Islet of Langerhans (tissue), 1 donor: Measurements from ENCODE around the gene YIPF2.
"Not testable (repeated sequence)": the region's sequence is repeated elsewhere in the genome, so short reads cannot be mapped to it uniquely, and the experiment has no call there.

Experiments
- FAIRE-seq: peaks from one replicate; lab custom pipeline; 2011; peaks lifted over from hg19 to GRCh38; lab: Jason Lieb, UNC

The YIPF2 gene

DNA sequence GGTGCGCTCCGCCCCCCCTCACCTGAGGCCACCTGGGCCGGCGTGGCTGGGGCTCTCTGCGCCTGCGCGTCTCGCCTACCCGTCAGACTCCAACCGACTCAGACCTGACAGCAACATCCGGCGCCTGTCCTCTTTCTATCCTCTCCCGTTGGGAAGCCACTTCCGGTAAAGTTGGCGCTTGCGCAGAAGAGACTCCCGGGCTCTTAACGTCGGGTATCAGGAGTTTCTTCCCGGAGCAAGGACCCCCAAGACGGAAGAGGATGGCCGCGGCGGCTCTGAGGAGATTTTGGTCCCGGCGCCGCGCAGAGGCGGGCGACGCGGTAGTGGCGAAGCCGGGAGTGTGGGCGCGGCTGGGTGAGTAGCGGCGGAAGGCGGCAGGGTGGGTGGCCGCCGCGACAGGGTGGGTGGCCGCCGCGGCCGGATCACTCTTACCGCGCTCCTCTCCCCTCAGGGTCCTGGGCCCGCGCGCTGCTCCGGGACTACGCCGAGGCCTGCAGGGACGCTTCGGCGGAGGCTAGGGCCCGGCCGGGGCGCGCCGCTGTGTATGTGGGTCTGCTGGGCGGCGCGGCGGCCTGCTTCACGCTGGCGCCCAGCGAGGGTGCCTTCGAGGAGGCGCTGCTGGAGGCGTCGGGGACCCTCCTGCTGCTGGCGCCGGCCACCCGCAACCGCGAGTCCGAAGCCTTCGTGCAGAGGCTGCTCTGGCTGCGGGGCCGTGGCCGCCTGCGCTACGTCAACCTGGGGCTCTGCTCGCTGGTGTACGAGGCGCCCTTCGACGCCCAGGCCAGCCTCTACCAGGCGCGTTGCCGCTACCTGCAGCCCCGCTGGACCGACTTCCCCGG lies at the start of gene YIPF2, which contains the start of gene TIMM29:
Gene YIPF2 (minus strand): TSS at position 77 of the 839 bp plus-strand sequence. CDS start 229 bp downstream, outside the sequence.
Gene TIMM29 (plus strand): TSS at position 249 of the 839 bp plus-strand sequence. CDS start 12 bp downstream, at position 261.
- peak; percentile 33 for FAIRE-seq

DNA sequence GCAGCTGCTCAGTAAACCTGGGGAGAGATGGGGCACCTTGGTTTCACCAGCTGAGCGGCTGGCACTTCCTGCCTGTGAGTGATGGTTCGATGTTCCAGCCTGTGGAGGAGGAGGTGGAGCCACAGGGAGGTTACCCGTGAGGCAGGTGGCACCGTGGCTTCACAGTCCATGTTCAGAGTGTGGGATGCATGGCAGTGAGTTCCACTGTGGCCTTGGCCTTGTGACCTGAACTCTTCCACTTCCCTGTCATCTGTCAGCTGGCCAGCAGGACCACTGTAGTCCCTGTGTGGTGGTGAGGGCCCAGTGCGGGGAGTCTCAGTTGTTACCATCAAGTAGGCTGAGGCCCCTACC lies 49.3 kb upstream of the YIPF2 start:
- FAIRE-seq, result no peak

DNA sequence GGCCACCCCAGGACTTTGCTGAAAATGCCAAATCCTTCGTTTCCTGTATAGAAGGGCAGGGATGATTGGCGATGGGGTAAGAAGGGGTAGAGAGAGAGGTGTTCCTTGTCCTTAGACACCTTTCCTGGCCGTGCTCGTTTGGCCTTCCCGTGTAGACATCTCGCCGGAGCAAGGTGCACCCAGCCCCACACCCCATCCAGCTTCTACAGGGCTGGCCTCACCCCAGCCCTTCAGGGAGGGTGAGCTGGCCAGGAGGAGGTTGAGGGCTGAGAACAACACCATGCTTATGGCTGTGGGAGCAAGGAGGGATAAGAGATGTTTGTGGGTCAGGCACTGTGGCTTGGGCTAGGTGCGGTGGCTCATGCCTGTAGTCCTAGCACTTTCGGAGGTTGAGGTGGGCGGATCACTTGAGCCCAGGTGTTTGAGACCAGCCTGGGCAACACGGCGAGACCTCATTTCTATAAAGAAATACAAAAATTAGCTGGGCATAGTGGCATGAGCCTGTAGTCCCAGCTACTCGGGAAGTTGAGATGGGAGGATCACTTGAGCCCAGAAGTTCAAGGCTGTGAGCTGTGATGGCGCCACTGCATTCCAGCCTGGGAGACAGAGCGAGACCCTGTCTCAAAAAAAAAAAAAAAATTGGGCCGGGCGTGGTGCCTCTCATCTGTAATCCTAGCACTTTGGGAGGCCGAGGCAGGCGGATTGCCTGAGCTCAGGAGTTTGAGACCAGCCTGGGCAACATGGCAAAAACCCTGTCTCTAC lies 47.9 kb upstream of the YIPF2 start:
- FAIRE-seq, result no peak

DNA sequence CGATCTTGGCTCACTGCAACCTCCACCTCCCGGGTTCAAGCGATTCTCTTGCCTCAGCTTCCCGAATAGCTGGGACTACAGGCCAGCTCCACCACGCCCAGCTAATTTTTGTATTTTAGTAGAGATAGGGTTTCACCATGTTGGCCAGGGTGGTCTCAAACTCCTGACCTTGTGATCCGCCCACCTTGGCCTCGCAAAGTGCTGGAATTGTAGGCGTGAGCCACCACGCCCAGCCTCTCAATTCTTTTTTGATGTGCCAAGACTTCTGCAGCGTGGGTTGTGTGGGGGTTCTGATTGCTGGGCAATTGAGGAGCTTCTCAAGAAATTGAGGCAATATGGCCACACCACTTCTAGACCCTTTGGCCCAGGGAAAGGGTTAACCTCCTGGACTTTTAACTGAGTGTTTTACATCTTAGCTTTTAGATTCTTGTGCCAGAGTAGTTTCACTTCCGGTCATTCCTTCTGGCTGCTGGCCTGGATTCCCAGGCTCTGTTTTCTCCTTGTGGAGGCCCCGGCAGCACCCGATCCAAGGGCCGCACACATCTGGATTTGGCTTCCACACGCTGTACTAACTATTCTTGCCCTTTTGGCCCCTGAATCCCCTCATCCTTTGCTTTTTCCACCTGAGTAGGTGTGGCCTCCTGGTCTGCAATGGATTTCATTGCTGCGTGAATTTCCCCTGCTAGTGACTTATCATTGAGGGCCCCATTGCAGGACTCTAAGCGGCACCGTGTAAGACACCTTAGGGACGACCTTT lies 47.1 kb upstream of the YIPF2 start:
- no peak for FAIRE-seq

DNA sequence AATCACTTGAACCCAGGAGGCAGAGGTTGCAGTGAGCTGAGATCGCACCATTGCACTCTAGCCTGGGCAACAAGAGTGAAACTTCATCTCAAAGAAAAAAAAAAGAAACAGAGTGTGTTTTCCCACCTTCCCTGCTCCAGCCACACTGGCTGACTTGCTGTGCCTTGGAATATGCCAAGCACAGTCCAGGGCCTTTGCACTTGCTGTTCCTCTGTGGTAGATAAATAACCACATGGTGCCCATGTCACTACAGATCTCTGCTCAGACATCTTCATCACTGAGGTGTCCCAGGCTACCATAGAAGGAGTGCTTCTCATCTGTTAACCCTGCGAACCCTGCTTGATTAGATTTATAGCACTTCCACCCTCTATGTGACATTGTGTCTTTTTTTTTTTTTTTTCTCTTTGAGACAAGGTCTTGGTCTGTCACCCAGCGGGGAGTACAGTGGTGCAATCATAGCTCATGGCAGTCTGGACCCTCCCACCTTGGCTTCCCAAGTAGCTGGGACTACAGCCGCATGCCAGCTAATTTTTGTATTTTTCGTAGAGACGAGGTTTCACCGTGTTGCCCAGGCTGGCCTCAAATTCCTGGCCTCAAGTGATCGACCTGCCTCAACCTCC lies 42.8 kb upstream of the YIPF2 start:
- no peak for FAIRE-seq

DNA sequence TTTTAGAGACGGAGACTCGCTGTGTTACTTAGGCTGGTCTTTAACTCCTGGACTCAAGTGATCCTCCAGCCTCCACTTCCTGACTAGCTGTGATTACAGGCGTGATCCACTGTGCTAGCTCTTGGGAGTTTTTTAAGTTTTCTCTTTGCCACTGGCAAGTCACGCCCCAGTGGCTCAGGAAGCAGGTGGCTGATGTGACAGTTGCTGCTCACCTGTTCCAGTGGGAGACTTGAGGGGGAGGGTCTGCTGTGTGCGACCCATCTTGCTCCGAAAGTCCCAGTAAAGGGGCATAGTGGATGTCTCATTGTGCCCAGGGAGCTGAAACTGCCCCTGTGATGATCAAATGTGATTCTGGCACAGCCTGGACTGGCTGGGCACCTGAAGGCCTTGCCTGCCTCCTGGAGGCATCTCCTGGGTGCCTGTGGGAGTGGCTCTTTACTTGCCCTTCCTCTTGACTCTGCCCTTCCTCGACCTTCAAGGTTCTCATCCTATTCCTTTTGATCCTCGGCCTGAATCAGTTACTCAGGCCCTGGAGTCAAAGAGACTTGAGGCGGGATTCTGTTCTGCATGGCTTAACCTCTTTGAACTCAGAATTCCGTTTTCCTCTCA lies 40.2 kb upstream of the YIPF2 start:
- no peak for FAIRE-seq

DNA sequence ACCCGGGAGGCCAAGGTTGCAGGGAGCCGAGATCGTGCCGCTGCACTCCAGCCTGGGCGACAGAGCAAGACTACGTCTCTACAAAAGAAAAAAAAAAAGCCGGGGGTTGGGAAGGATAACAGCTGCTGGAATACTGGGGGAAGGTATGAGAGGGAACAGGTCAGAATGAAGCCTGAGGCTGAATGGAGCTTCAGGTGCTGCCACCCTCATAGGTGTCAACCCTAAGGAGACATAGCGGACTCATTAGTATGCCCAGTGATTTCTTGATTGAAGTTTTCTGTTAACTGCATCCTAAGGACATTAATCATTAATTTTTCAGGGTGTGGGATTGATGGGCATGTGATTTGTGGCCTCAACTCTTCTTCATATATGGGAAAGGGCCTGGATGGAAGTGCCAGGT lies 38.4 kb upstream of the YIPF2 start:
- FAIRE-seq, result no peak

DNA sequence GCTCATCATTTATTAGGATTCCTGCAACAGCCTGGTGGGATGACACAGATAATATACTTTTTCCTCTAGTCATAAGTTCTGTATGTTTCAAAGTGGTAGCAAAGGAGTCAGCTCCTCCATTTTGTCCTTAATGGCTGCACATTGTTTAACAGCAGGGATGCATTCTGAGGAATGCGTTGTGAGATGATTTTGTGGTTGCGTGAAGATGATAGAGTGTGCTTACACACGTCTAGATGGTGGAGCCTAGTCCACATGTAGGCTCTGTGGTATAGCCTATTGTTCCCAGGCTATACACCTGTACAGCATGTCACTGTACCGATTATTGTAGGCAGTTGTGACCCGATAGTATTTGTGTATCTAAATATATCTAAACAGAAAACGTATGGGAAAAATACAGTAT lies 37.0 kb upstream of the YIPF2 start:
- FAIRE-seq, result no peak

DNA sequence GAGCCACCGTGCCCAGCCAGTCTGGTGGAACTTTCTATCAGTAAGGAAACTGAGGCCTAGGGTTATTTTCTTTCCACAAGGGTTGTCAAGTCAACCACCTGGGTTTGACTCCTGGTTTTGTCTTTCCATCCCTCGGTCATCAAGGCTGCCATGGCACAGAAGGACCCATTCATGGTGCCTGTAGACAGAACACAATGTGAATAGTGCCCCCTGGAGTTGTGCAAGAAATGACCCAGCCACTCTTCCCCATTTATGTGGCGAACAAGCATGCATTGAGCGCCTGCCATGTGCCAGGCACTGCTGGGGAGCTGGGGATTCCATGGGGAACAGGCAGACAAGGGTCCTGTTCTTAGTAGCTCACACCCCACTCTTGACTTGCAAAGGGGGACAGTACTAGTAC lies 36.5 kb upstream of the YIPF2 start:
- no peak for FAIRE-seq

DNA sequence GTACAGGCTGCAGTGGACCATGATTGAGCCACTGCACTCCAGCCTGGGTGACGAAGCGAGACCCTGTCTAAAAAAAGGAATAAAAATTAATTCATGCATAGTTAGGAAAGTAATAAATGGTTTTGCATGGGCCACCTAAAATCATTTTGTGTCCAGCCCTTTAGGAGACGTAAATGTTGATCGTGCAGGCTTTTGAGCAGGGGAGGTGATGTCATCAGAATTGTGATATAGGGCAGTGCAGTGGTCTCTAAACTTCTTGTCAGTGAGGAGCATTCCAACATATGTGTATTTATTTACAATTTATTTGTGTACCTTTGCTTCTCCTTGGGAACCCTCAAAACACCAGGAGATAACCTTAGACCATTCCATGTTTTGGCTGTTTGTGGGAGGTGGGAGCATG lies 35.4 kb upstream of the YIPF2 start:
- no peak for FAIRE-seq

DNA sequence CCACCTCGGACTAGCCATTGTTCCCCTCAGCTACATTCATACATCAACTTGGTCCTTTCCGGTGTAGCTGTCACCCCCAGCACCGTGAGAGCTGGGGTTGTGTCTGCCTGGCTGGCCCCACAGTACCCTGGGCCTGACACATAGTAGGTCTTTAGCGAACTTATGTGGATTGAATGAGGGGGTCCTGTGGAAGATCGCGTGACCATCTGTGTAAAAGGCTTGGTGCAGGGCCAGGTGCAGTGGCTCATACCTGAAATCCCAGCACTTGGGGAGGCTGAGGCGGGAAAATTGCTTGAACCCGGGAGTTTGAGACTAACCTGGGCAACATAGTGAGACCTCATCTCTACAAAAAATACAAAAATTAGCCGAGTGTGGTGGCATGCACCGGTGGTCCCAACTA lies 34.4 kb upstream of the YIPF2 start:
- FAIRE-seq, result no peak

DNA sequence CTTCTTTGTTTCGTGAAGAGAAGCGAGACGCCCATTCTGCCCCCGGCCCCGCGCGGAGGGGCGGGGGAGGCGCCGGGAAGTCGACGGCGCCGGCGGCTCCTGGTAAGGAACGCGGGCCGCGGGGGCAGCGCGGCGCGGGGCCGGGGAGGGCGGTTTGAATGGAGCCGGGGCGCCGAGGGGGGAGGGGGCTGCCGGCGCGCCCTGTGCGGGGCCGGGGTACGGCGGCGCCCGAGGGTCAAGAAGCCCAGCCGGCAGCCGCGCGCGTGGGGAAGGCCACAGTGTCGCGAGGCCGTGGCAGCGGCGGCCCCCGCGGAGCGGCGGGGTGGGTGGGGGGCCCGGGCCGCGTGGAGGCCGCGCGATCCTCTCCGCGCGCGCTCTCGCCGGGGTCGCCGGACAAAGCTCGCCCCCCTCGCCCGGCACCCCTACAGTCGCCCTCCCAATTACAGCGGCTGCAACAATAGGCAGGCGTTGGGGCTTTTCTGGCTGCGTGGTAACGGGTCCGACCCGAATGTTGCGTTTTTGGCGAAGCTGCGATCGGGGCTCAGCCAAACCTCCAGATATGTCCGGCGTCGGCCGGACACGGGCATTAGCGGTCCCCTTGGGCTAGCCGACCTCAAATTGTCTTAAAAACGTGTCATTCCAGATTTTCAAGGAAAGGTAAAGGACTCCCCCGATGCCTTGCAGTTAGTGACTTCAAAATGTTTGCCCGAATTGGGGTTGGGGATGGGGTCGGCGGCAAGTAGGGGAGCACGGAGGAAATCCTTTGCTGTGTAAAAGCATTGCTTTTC lies 32.8 kb upstream of the YIPF2 start:
- no peak for FAIRE-seq

DNA sequence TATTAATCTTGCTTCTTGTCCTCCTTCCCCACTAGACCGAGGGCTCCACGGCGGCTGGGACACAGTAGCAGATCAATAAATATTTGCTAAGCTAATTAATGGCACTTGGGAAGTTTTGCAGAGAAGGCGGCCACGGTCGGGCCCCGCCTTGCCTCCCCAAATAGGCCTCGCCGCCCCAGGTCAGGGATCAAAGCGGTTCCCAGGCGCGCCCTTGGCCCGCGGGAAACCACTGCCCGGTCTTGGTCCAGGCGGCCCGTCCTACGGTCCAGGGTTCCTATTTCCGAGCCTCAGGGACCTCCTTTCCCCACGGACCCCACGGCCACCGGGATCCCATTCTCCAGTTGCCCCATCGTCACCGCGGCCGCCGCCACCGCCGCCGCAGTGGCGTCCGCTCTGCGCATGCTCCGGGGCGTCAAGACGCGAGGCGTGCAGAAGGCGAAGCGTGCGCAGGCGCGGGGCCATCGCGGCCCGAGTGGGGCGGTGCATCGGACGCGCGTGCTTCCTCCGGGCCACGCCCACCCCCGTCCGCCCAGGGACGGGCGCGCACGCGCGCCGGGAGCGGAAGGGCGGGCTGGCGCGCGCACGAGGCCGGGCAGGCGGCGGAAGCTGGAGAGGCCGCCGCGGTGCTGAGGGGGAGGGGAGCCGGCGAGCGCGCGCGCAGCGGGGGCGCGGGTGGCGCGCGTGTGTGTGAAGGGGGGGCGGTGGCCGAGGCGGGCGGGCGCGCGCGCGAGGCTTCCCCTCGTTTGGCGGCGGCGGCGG lies 32.1 kb upstream of the YIPF2 start, which contains the start of gene SMARCA4:
Gene SMARCA4 (plus strand): TSS at position 717 of the 759 bp plus-strand sequence. CDS start 23,122 bp downstream, outside the sequence.
- no peak for FAIRE-seq

DNA sequence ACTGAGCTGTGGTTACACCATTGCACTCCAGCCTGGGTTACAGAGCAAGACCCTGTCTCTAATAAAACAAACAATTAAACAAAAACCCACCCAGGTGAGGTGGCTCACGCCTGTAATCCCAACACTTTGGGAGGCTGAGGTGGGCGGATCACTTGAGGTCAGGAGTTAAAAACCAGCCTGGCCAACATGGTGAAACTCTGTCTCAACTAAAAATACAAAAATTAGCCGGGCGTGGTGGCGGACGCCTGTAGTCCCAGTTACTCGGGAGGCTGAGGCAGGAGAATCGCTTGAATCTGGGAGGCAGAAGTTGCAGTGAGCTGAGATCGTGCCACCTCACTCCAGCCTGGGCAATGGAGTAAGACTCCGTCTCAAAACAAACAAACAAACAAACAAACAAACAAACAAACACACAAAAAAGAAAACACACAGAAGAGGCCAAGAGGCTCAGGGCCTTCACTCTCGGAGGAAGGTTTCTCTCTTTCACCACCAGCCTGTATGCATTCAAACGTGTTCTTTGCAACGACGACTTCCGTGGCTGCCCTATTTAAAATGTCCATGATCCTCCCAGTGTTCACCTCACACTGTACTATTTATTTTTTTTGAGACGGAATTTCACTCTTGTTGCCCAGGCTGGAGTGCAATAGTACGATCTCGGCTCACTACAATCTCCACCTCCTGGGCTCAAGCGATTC lies 31.0 kb upstream of the YIPF2 start:
- FAIRE-seq, result not testable (repeated sequence)

DNA sequence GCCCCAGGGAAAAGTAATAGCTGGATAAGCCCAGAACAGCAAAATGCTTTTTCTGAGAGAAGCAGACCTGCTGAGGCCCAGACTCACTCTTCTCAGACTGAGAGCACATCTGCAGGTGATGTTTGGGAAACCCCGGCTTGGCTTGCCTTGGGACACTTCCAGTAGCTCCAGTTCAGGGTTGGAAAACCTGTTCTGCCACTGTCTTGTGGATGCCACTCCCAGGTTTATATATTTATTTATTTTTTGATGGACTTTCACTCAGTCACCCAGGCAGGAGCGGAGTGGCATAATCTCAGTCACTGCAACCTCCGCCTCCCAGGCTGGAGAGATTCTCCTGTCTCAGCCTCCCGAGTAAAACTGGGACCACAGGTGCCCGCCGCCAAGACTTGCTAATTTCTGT lies 24.4 kb upstream of the YIPF2 start:
- no peak for FAIRE-seq

DNA sequence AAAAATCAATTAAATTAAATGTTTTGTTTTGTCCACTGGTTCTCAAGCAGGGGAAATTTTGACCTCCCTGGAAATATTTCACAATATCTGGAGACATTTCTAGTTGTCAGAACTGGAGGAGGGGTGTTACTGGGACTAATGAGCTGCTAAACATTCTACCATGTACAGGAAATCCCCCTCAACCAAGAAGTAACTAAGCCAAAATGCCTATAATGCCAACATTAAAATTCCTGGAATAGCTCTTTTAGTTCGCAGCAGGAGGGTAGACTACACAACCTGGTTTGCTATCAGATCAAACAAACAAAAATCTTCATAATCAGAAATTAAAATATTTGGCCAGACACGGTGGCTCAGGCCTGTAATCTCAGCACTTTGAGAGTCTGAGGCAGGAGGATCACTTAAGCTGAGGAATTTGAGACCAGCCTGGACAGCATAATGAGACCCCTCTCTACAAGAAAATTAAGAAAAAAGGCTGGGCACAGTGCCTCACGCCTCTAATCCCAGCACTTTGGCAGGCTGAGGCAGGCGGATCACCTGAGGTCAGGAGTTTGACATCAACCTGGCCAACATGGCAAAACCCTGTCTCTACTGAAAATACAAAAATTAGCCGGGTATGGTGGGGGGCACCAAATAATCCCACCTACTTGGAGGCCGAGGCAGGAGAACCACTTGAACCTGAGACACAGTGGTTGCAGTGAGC lies 18.7 kb upstream of the YIPF2 start:
- no peak for FAIRE-seq

DNA sequence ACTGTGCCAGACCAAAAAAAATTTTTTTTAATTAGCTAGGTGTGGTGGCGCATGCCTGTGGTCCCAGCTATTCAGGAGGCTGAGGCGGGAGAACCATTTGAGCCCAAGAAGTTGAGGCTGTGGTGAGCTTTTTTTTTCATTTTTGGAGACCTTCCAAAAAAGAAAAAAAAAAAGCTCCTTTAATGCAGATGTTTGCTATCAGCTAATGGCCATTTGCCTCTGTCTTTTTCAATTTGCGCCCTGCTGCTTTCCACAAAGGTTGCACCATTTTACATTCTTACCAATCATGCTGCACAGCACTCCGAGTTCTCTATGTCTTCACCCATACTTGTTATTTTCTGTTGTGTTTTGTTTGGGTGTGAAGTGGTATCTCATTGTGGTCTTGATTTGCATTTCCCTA lies 16.8 kb upstream of the YIPF2 start:
- FAIRE-seq, result no peak

DNA sequence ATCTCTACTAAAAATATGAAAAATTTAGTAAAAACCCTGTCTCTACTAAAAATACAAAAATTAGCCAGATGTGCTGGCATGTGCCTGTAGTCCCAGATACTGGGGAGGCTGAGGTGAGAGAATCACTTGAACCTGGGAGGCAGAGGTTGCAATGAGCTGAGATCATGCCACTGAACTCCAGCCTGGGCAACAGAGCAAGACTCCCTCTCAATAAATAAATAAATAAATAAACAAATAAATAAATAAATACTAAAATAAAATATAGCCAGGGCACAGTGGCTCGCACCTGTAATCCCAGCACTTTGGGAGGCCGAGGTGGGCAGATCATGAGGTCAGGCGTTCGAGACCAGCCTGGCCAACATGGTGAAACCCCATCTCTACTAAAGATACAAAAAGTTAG lies 15.0 kb upstream of the YIPF2 start:
- FAIRE-seq, result not testable (repeated sequence)

DNA sequence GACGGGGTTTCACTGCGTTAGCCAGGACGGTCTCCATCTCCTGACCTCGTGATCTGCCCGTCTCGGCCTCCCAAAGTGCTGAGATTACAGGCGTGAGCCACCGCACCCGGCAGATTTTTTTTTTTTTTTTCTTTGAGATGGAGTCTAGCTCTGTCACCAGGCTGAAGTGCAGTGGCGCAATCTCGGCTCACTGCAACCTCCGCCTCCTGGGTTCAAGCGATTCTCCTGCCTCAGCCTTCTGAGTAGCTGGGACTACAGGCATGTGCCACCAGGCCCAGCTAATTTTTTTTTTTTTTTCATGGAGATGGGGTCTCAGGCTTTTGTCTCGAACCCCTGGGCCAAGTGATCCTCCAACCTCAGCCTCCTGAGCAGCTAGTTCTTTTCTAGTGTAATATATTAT lies 13.2 kb upstream of the YIPF2 start:
- not testable (repeated sequence) for FAIRE-seq
